ENCODE results near the gene DIS3L2.

GRCh38 chr2:232138441-232138840, 176.9 kb downstream of the DIS3L2 start:
- TF ChIP-seq CTCF (conservative IDR thresholded peaks at IDR 0.05) (no peak), EZH2 (IDR thresholded peaks at IDR 0.05; ENCODE audit: low read depth) (no peak)
